ENCODE measurements around the gene BDP1. TPM values are rescaled to one million over a fixed set of nuclear protein-coding genes. Genes with fewer than 3 reads are reported as not detected.

BDP1 gene
- total and polyA plus RNA-seq, 2 of the 4 experiments (the other 2 are of a cell fraction) = 5.8 to 14.0 TPM

GRCh38 chr5:71461360-71461759 lies 5.9 kb downstream of the BDP1 start:
- Histone ChIP-seq H3K9ac (ENCODE audit: low read depth, low read length) (no peak overlapping the region), H3K36me3 (ENCODE audit: control insufficient read depth, insufficient read depth, low read length) (peaks cover 33% of the 10 kb centered on the region), H2AFZ (replicated peaks; ENCODE audit: low read length, poor library complexity) (no peak overlapping the region), H4K91ac (ENCODE audit: insufficient read depth, low read depth, low read length) (no peak overlapping the region), H2AK5ac (ENCODE audit: low read depth, low read length) (no peak overlapping the region), H3K9me1 (ENCODE audit: insufficient read depth, low read length) (peaks cover 3% of the 10 kb centered on the region; the same call in 1 of the 2 replicates), H4K20me1 (ENCODE audit: insufficient read depth, low read length) (no peaks in the 10 kb centered on the region; the same call in 1 of the 2 replicates), H2BK15ac (ENCODE audit: low read depth, low read length) (no peak overlapping the region), H4K5ac (ENCODE audit: low read depth, low read length) (no peak overlapping the region), H2BK120ac (ENCODE audit: low read depth, low read length) (no peak overlapping the region), H3K79me1 (ENCODE audit: low read depth in 1 of 2, low read length in 2 of 2) (peaks cover 11 to 18% of the 10 kb centered on the region in 2 experiments; a peak in 3 of 4 replicates), H3K4me1 (ENCODE audit: control insufficient read depth, insufficient read depth, low read length) (no peaks in the 10 kb centered on the region), H3K14ac (replicated peaks; ENCODE audit: low read depth, low read length) (no peak overlapping the region), H2BK5ac (ENCODE audit: low read depth, low read length, poor library complexity, severe bottlenecking) (no peak overlapping the region), H3K23ac (ENCODE audit: low read depth, low read length) (no peak overlapping the region), H3K9me3 (ENCODE audit: control insufficient read depth, insufficient read depth, low read length) (no peaks in the 10 kb centered on the region), H4K8ac (ENCODE audit: low read depth in 2 of 2, low read length in 2 of 2) (no peak overlapping the region), H3K27me3 (ENCODE audit: control insufficient read depth, insufficient read depth, low read length) (no peaks in the 10 kb centered on the region), H3K56ac (ENCODE audit: extremely low read depth, insufficient read depth, low read length) (no peak overlapping the region), H3K4me3 (ENCODE audit: insufficient read depth, low read depth, low read length) (no peak overlapping the region), H2BK20ac (ENCODE audit: low read depth, low read length) (no peak overlapping the region), H3K4ac (ENCODE audit: low read depth, low read length) (no peak overlapping the region), H3K18ac (ENCODE audit: low read depth, low read length) (no peak overlapping the region), H3K4me2 (ENCODE audit: low read depth, low read length) (no peak overlapping the region), H2AK9ac (replicated peaks; ENCODE audit: low read depth, low read length, poor library complexity) (no peak overlapping the region), H3K27ac (ENCODE audit: insufficient read depth, low read length) (no peak overlapping the region)
- ATAC-seq (ENCODE audit: low read depth) = no peak
- DNase-seq = no peak
- ChIA-PET CTCF (no interaction called here), POLR2A (ENCODE audit: unreplicated experiment) (no interaction called here)
- no TSS peak for BruUV-seq (replicated peaks)
- dilution Hi-C loops (cut with HindIII; ENCODE audit: low sequenced_read_pairs, unreplicated experiment) = no loop called here
- in situ Hi-C loops (cut with MboI; ENCODE audit: low sequenced_read_pairs) = no loop called here
- intact Hi-C loops (cut with micrococcal nuclease) = loop anchor here (10.0 kb wide), 1 partner anchor 53 kb away; no protein-coding TSS in a partner anchor
- TF ChIP-seq RAD21 (IDR thresholded peaks at IDR 0.05; ENCODE audit: low read length) (no peak), CEBPB (IDR thresholded peaks at IDR 0.05; ENCODE audit: low read depth, low read length) (no peak), RFX5 (IDR thresholded peaks at IDR 0.05; ENCODE audit: low read depth, low read length) (no peak), MXI1 (IDR thresholded peaks at IDR 0.05; ENCODE audit: borderline replicate concordance, low read depth, low read length) (no peak), MAFK (IDR thresholded peaks at IDR 0.05; ENCODE audit: low read depth, low read length) (no peak)
- no CpG with 5 or more reads among the region's 3 CpGs for WGBS, 2 experiments (ENCODE audit: extremely low coverage in 2 of 2, insufficient read length in 1 of 2)

All from IMR-90 (cell line).